ENCODE results near the gene FNDC3A.

DNA sequence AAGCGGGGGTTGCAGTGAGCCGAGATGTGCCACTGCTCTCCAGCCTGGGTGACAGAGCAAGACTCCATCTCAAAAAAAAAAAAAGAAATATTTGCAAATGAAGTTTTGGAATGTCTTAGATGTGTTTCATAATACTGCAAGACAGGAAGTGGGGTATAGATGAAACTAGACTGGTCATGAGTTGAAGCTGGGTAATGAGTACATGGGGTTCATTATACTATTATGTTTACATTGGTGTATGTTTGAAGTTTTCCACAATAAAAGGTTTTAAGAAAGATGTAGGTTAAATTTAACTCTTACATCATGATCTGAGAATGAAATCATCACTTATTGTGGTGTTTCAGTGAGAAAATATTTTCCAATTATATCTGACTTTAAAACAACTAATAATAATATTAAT lies 19.0 kb downstream of the FNDC3A start:
- TF ChIP-seq, protein P1, sequence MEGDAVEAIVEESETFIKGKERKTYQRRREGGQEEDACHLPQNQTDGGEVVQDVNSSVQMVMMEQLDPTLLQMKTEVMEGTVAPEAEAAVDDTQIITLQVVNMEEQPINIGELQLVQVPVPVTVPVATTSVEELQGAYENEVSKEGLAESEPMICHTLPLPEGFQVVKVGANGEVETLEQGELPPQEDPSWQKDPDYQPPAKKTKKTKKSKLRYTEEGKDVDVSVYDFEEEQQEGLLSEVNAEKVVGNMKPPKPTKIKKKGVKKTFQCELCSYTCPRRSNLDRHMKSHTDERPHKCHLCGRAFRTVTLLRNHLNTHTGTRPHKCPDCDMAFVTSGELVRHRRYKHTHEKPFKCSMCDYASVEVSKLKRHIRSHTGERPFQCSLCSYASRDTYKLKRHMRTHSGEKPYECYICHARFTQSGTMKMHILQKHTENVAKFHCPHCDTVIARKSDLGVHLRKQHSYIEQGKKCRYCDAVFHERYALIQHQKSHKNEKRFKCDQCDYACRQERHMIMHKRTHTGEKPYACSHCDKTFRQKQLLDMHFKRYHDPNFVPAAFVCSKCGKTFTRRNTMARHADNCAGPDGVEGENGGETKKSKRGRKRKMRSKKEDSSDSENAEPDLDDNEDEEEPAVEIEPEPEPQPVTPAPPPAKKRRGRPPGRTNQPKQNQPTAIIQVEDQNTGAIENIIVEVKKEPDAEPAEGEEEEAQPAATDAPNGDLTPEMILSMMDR (IDR thresholded peaks at IDR 0.05; ENCODE audit: low read depth, low read length, missing input control), result no peak
- TF ChIP-seq, protein P2, sequence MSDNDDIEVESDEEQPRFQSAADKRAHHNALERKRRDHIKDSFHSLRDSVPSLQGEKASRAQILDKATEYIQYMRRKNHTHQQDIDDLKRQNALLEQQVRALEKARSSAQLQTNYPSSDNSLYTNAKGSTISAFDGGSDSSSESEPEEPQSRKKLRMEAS (IDR thresholded peaks at IDR 0.05), result no peak
- TF ChIP-seq GABPA (IDR thresholded peaks at IDR 0.05 in 1 of 2, conservative IDR thresholded peaks at IDR 0.05 in 1 of 2), result no peak
